ENCODE results near the gene CNTNAP2. TPM values are rescaled to one million over a fixed set of nuclear protein-coding genes. Genes with fewer than 3 reads are reported as not detected.

The CNTNAP2 gene
- total and polyA plus RNA-seq, 9 of the 15 experiments (the other 6 are each of a cell fraction or from before 2014, with no cell fraction given), result 0.04 to 0.62 (median 0.09) TPM; not detected in 4

GRCh38 chr7:148242294-148242821 is 2125.8 kb downstream of the CNTNAP2 start (continued):
- no peak for TF ChIP-seq RREB1 (CRISPR knock-in tag; IDR thresholded peaks at IDR 0.05)
- TF ChIP-seq CREB3L1 (IDR thresholded peaks at IDR 0.05; ENCODE audit: borderline replicate concordance, low read depth), result no peak
- no peak for TF ChIP-seq USF1 (CRISPR knock-in tag; IDR thresholded peaks at IDR 0.05)
- TF ChIP-seq NR2C2 (CRISPR knock-in tag; IDR thresholded peaks at IDR 0.05), result no peak
- no peak for TF ChIP-seq NR2C2 (tag; IDR thresholded peaks at IDR 0.05)
- no peak for TF ChIP-seq ZBED1 (IDR thresholded peaks at IDR 0.05)
- TF ChIP-seq ZNF23 (CRISPR knock-in tag; IDR thresholded peaks at IDR 0.05), result no peak
- no peak for TF ChIP-seq ZSCAN29 (IDR thresholded peaks at IDR 0.05)
- no peak for TF ChIP-seq ZSCAN32 (CRISPR knock-in tag; IDR thresholded peaks at IDR 0.05)
- TF ChIP-seq ZNF639 (CRISPR knock-in tag; conservative IDR thresholded peaks at IDR 0.05 in 1 of 2, IDR thresholded peaks at IDR 0.05 in 1 of 2), result no peak
- no peak for TF ChIP-seq PCBP1 (IDR thresholded peaks at IDR 0.05; ENCODE audit: low read depth, low read length, poor library complexity, severe bottlenecking)
- no peak for TF ChIP-seq HMBOX1 (IDR thresholded peaks at IDR 0.05)
- TF ChIP-seq HSF4 (CRISPR knock-in tag; IDR thresholded peaks at IDR 0.05; ENCODE audit: borderline replicate concordance), result no peak
- TF ChIP-seq FOXK1 (CRISPR knock-in tag; IDR thresholded peaks at IDR 0.05; ENCODE audit: borderline replicate concordance), result no peak
- TF ChIP-seq NRF1 (conservative IDR thresholded peaks at IDR 0.05 in 1 of 2, IDR thresholded peaks at IDR 0.05 in 1 of 2), result no peak
- no peak for TF ChIP-seq ZNF444 (CRISPR knock-in tag; IDR thresholded peaks at IDR 0.05)
- no peak for TF ChIP-seq SMARCE1 (IDR thresholded peaks at IDR 0.05)
- TF ChIP-seq NFIC (IDR thresholded peaks at IDR 0.05), result no peak
- TF ChIP-seq ZBTB8A (IDR thresholded peaks at IDR 0.05; ENCODE audit: partially characterized antibody), result no peak
